HepG2 (cell line): ENCODE data around the gene POLRMT. TPM values are rescaled to one million over a fixed set of nuclear protein-coding genes. Genes with fewer than 3 reads are reported as not detected.

Source experiments
- ASH2L ChIP-seq: fragments of 300-600, 200-600 bp; sonication (generic); IDR thresholded peaks from 2 replicates; pipeline ENCODE4 v1.7.0; 2017; ENCODE audit warnings: low read depth, mild to moderate bottlenecking, moderate library complexity, mixed read lengths, low read length; ENCODE audit not compliant: insufficient read length
- CBX1 ChIP-seq: IDR thresholded peaks from one replicate; pipeline ENCODE4 v1.6.1; 2016; ENCODE audit warnings: antibody characterized with exemption, low read depth
- CSRNP2 ChIP-seq: sonication (generic); formaldehyde crosslinking; conservative IDR thresholded peaks from 2 replicates; pipeline ENCODE4 v1.8.0; 2022; ENCODE audit warnings: low read depth, missing genetic modification reagents
- MEF2D ChIP-seq: sonication (generic); formaldehyde crosslinking; IDR thresholded peaks from 2 replicates; pipeline ENCODE4 v1.5.1; 2020; ENCODE audit warnings: mild to moderate bottlenecking, missing genetic modification reagents
- POGK ChIP-seq: sonication (generic); formaldehyde crosslinking; conservative IDR thresholded peaks from 2 replicates; pipeline ENCODE4 v1.8.0; 2022; ENCODE audit warnings: mild to moderate bottlenecking, moderate library complexity, missing genetic modification reagents
- RAD51 ChIP-seq: fragments of 450-650 bp; IDR thresholded peaks from 2 replicates; pipeline ENCODE4 v1.6.1; 2016; ENCODE audit warnings: borderline replicate concordance
- SMARCE1 ChIP-seq: fragments of 450-650 bp; IDR thresholded peaks from 2 replicates; pipeline ENCODE4 v1.6.1; 2017; ENCODE audit warnings: borderline replicate concordance
- ZBED4 ChIP-seq: sonication (generic); formaldehyde crosslinking; IDR thresholded peaks from 2 replicates; pipeline ENCODE4 v1.4.0; 2020; ENCODE audit warnings: missing genetic modification reagents, borderline replicate concordance
- ZBTB14 ChIP-seq: sonication (generic); formaldehyde crosslinking; IDR thresholded peaks from 2 replicates; pipeline ENCODE4 v1.4.0; 2020; ENCODE audit warnings: missing genetic modification reagents
- ZKSCAN1 ChIP-seq: fragments of 150-350 bp; IDR thresholded peaks from 2 replicates; pipeline ENCODE4 v1.6.1; 2014; ENCODE audit warnings: low read length
- ZNF10 ChIP-seq: sonication (generic); formaldehyde crosslinking; IDR thresholded peaks from 2 replicates; pipeline ENCODE4 v1.4.0; 2020; ENCODE audit warnings: mild to moderate bottlenecking, low read depth, missing genetic modification reagents, borderline replicate concordance
- ZNF20 ChIP-seq: sonication (generic); formaldehyde crosslinking; IDR thresholded peaks from 2 replicates; pipeline ENCODE4 v1.4.0; 2020; ENCODE audit warnings: mild to moderate bottlenecking, moderate library complexity, missing genetic modification reagents
- ZNF264 ChIP-seq: sonication (generic); formaldehyde crosslinking; IDR thresholded peaks from 2 replicates; pipeline ENCODE4 v1.4.0; 2020; ENCODE audit warnings: missing genetic modification reagents
- ZNF574 ChIP-seq: sonication (generic); formaldehyde crosslinking; IDR thresholded peaks from 2 replicates; pipeline ENCODE4 v1.4.0; 2020; ENCODE audit warnings: missing genetic modification reagents
- ZNF740 ChIP-seq: sonication (generic); formaldehyde crosslinking; IDR thresholded peaks from 2 replicates; pipeline ENCODE4 v1.4.0; 2020; ENCODE audit warnings: missing genetic modification reagents
- ZNF773 ChIP-seq: sonication (generic); formaldehyde crosslinking; IDR thresholded peaks from 2 replicates; pipeline ENCODE4 v1.4.0; 2020; ENCODE audit warnings: missing genetic modification reagents, borderline replicate concordance
- polyA plus RNA-seq, 8 experiments: library from polyadenylated mRNA; depleted of rRNA in 3 of 8; stranded (reverse) in 7 of 8; unstranded in 1 of 8; fragments of >200 nt; fragmentation: Illumina TruSeq in 4 of 8; extraction: Trizol in 4 of 8; gene quantifications; 2 replicates each; pipeline versions ENCODE4 v1.2.1 to v1.2.3, GENCODE V29; 2011 to 2016; ENCODE audit warnings: low read depth in 4 of 8, missing spikeins in 1 of 8, mixed read lengths in 1 of 8; ENCODE audit not compliant: insufficient read depth in 1 of 8
- total RNA-seq, 5 experiments: library from RNA; depleted of rRNA; stranded (reverse); fragments of >200 nt; fragmentation: Illumina TruSeq; extraction: Trizol; gene quantifications; 2 replicates each; pipeline ENCODE4 v1.2.3, GENCODE V29; 2016; ENCODE audit warnings: low read depth in 1 of 5

Gene POLRMT
- total and polyA plus RNA-seq, 2 of the 13 experiments (the other 11 are each of a cell fraction or from before 2014, with no cell fraction given) = 78.0 to 101 TPM

GRCh38 chr19:662207-662961, 29.0 kb upstream of the POLRMT start (continued):
- TF ChIP-seq ASH2L (no peak), ZNF10 (CRISPR knock-in tag) (no peak), ZNF264 (CRISPR knock-in tag) (no peak), ZKSCAN1 (no peak), ZNF773 (CRISPR knock-in tag) (no peak), ZBTB14 (CRISPR knock-in tag) (no peak), ZNF574 (peak; percentile 6; the same call in 1 of the 2 replicates), ZBED4 (CRISPR knock-in tag) (no peak), CSRNP2 (CRISPR knock-in tag) (no peak), ZNF20 (CRISPR knock-in tag) (no peak), SMARCE1 (no peak), POGK (no peak; the same call in 1 of the 2 replicates), RAD51 (no peak), CBX1 (peak; percentile 40), MEF2D (CRISPR knock-in tag) (no peak), ZNF740 (CRISPR knock-in tag) (no peak)
